ENCODE results near the gene HOXD11.

DNA sequence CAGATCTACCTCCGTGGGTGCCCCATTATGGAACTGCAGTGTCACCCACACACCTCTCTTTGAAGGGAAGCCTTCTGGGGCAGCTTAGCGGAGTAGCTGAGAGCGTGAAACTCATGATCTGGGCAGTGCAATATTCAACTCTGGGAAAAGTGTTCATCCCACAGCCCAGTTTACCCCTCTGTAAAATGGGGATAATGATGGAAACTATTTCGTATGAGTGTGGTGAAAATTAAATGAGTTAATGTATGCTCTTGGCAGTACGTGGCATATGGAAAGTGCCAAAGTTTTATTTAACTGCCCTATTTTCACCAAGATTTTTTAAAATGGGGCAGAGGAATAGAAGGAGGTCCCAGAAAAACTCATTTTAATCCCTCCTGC is 34.8 kb upstream of the HOXD11 start:
- TF ChIP-seq POLR2A (IDR thresholded peaks at IDR 0.05; ENCODE audit: extremely low read depth, insufficient read length), result no peak
- TF ChIP-seq, protein P1, sequence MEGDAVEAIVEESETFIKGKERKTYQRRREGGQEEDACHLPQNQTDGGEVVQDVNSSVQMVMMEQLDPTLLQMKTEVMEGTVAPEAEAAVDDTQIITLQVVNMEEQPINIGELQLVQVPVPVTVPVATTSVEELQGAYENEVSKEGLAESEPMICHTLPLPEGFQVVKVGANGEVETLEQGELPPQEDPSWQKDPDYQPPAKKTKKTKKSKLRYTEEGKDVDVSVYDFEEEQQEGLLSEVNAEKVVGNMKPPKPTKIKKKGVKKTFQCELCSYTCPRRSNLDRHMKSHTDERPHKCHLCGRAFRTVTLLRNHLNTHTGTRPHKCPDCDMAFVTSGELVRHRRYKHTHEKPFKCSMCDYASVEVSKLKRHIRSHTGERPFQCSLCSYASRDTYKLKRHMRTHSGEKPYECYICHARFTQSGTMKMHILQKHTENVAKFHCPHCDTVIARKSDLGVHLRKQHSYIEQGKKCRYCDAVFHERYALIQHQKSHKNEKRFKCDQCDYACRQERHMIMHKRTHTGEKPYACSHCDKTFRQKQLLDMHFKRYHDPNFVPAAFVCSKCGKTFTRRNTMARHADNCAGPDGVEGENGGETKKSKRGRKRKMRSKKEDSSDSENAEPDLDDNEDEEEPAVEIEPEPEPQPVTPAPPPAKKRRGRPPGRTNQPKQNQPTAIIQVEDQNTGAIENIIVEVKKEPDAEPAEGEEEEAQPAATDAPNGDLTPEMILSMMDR (IDR thresholded peaks at IDR 0.05; ENCODE audit: low read depth, low read length), result no peak
